GM18519 (cell line): Measurements from ENCODE around the gene EPG5.

Experiments used
- ATAC-seq: cut with Tn5 transposase; IDR thresholded peaks from one replicate; pipeline ENCODE4 v1.9.1; 2021; ENCODE audit warnings: mild to moderate bottlenecking, moderate library complexity; ENCODE audit not compliant: unreplicated experiment, low FRiP score

EPG5 gene

GRCh38 chr18:45930963-45931362 is 36.2 kb downstream of the EPG5 start:
- no peak for ATAC-seq

- ATAC-seq, result no peak
Observed at GRCh38 chr18:45926691-45927090, 40.4 kb downstream of the EPG5 start.

- ATAC-seq, result no peak
Observed at GRCh38 chr18:45926085-45926484, 41.0 kb downstream of the EPG5 start.

GRCh38 chr18:45923138-45923537 is 44.0 kb downstream of the EPG5 start:
- ATAC-seq, result no peak

GRCh38 chr18:45920367-45920766 is 46.8 kb downstream of the EPG5 start:
- ATAC-seq, result no peak

GRCh38 chr18:45916302-45916701 is 50.8 kb downstream of the EPG5 start:
- ATAC-seq, result no peak

- ATAC-seq, result no peak
Observed at GRCh38 chr18:45913276-45913675, 53.9 kb downstream of the EPG5 start.

- peak; percentile 89 for ATAC-seq
Observed at GRCh38 chr18:45910405-45911023, 56.6 kb downstream of the EPG5 start.

- ATAC-seq, result no peak
Observed at GRCh38 chr18:45901654-45902210, 65.4 kb downstream of the EPG5 start.

- ATAC-seq, result no peak
Observed at GRCh38 chr18:45900623-45901022, 66.5 kb downstream of the EPG5 start.

GRCh38 chr18:45896991-45897390 is 70.1 kb downstream of the EPG5 start:
- no peak for ATAC-seq

GRCh38 chr18:45896452-45896851 is 70.7 kb downstream of the EPG5 start:
- no peak for ATAC-seq

GRCh38 chr18:45895339-45895738 is 71.8 kb downstream of the EPG5 start:
- no peak for ATAC-seq

- no peak for ATAC-seq
Observed at GRCh38 chr18:45894818-45895217, 72.3 kb downstream of the EPG5 start.

GRCh38 chr18:45891806-45892205 is 75.3 kb downstream of the EPG5 start:
- no peak for ATAC-seq

- no peak for ATAC-seq
Observed at GRCh38 chr18:45890606-45891005, 76.5 kb downstream of the EPG5 start.

- ATAC-seq, result no peak
Observed at GRCh38 chr18:45889419-45890064, 77.6 kb downstream of the EPG5 start.

GRCh38 chr18:45887585-45887984 is 79.5 kb downstream of the EPG5 start:
- ATAC-seq, result no peak

- no peak for ATAC-seq
Observed at GRCh38 chr18:45880876-45881558, 86.1 kb downstream of the EPG5 start.

- ATAC-seq, result peak; percentile 83
Observed at GRCh38 chr18:45879681-45880655, 87.2 kb downstream of the EPG5 start.
